HepG2 (cell line): Measurements from ENCODE around the gene COPS9.

ENCODE experiments used
- E2F5 ChIP-seq: sonication (generic); formaldehyde crosslinking; conservative IDR thresholded peaks from 2 replicates; pipeline ENCODE4 v1.4.0; 2020; ENCODE audit warnings: missing genetic modification reagents
- KDM4B ChIP-seq: sonication (generic); formaldehyde crosslinking; IDR thresholded peaks from 2 replicates; pipeline ENCODE4 v1.4.0; 2020; ENCODE audit warnings: missing genetic modification reagents
- REST ChIP-seq, 2 experiments: IDR thresholded peaks; 2 replicates each; pipeline ENCODE4 v1.6.1; 2011 to 2012; ENCODE audit warnings: low read length in 2 of 2, borderline replicate concordance in 1 of 2, low read depth in 1 of 2, mild to moderate bottlenecking in 1 of 2, moderate library complexity in 1 of 2
- TAF1 ChIP-seq: sonication (generic); formaldehyde crosslinking; IDR thresholded peaks from 2 replicates; pipeline ENCODE4 v1.4.0; 2020; ENCODE audit warnings: missing genetic modification reagents
- ZFP36L1 ChIP-seq: sonication (generic); formaldehyde crosslinking; IDR thresholded peaks from 2 replicates; pipeline ENCODE4 v1.8.0; 2022; ENCODE audit warnings: mild to moderate bottlenecking, missing genetic modification reagents, moderate library complexity
- ZNF280D ChIP-seq: sonication (generic); formaldehyde crosslinking; IDR thresholded peaks from 2 replicates; pipeline ENCODE4 v1.5.1; 2020; ENCODE audit warnings: mild to moderate bottlenecking, missing genetic modification reagents

- TF ChIP-seq REST (IDR thresholded peaks at IDR 0.05; ENCODE audit: borderline replicate concordance in 1 of 2, low read depth in 1 of 2, low read length in 2 of 2) (no peak), TAF1 (no peak), ZNF280D (no peak), ZFP36L1 (no peak), KDM4B (CRISPR knock-in tag) (no peak), E2F5 (CRISPR knock-in tag) (no peak)
Measured at GRCh38 chr2:240155745-240156390, 19.8 kb upstream of the COPS9 start.
